ENCODE data around the gene SMTNL2.
"Not testable (repeated sequence)": the region's sequence is repeated elsewhere in the genome, so short reads cannot be mapped to it uniquely, and the experiment has no call there.

Gene SMTNL2

DNA sequence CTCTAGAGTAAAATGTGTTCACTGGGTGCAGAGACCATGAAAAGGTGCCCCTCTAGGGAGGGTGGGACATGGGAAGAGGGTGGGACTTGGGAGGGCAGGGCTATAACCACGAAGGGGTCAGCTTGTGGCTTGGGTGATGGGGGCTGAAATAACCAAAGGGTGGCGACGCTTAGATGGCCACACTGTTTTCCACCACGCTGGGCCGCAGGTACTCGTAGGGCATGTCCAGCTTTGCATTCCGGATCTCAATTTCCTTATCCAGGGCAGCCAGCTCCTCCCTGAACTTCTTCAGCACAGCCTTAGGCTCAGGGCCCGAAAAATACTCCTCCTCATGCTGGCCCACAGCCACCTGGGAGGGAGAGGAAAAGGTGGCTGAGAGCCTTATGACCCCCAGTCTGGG, 47.1 kb downstream of the SMTNL2 start:
- DNase-seq (ENCODE audit: extremely low read depth in 1 of 2, low read depth in 1 of 2) = no peak

DNA sequence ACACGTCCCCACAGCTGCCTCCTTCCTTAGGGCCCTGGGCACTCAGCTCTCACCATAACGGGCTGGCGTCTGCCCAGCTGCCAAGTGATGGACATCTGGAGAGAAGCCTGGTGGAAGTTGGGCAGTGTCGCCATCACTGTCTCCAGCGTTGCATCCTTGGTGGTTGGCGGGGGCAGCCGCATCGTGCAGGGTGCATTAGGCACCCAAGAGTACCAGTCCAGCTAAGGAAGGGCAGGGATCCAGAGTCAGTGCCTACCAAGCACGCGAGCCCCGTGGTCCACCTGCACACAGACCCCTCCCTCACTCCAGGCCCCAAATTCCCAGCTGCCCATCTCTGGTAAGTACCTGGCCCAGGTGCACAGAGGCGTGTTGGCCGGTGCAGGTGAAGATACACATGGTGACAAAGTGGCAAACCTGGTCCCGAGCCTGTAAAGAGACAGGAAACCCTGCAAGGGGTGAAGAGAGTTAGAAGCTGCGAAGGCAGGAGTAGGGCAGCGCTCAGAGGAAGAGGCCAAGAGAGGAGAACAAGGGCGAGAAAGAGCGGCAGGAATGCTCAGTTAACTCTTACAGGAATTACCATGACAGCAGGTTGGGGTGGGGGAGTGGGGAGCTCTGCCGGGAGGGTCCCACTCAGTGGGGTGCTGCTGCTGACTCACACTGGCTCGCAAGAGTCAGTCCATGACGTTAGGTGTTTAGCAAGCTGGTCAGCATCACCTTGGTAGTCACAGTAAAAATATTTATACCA, 47.7 kb downstream of the SMTNL2 start:
- DNase-seq (ENCODE audit: extremely low read depth in 1 of 2, low read depth in 1 of 2) = no peak

DNA sequence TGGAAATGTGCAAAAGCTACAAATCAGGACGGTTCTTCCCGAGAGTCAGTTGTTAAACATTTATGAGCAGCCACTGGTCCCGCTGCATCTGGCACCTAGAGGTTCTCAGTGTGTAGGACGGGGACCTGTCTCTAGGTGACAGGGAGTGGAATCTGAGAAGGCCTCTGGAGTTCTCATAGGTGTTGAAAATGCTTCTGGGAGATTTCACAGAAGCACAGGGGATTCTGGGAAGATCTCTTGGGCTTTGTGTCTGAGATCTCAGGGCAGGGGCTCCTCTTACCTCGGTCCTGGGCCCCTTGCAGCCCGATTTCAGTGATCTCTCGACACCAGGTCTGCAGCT, 48.2 kb downstream of the SMTNL2 start:
- DNase-seq (ENCODE audit: extremely low read depth in 1 of 2, low read depth in 1 of 2) = no peak

DNA sequence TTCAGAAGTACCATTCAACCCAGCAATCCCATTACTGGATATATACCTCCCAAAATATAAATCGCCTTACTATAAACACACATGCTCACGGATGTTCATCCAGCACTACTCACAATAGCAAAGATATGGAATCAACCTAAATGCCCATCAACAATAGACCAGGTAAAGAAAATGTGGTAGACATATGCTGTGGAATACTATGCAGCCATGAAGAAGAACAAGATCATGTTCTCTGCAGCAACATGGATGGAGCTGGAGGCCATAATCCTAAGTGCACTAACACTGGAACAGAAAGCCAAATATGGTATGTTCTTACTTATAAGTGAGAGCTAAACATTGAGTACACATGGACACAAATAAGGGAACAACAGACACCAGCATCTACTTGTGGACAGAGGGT, 49.3 kb downstream of the SMTNL2 start:
- DNase-seq (ENCODE audit: extremely low read depth in 1 of 2, low read depth in 1 of 2) = no peak

DNA sequence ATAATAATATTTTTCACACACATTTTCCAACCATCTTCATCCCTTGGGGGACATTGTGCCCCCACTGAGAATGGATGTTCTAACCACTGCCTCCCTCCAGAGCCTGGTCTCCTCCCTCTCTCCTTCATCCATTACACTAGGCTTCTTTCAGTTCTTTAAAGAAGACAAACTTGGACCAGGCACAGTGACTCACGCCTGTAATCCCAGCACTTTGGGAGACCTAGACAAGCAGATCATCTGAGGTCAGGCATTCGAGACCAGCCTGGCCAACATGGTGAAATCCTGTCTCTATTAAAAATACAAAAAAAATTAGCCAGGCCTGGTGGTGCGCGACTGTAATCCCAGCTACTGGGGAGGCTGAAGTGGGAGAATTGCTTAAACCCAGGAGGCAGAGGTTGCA, 50.6 kb downstream of the SMTNL2 start:
- no peak for DNase-seq (ENCODE audit: extremely low read depth in 1 of 2, low read depth in 1 of 2)

GRCh38 chr17:4635823-4636375, 51.6 kb downstream of the SMTNL2 start:
- no peak for DNase-seq (ENCODE audit: extremely low read depth in 1 of 2, low read depth in 1 of 2)

- no peak for DNase-seq (ENCODE audit: extremely low read depth in 1 of 2, low read depth in 1 of 2)
Measured at GRCh38 chr17:4636474-4637100, 52.3 kb downstream of the SMTNL2 start.

- not testable (repeated sequence) for DNase-seq (ENCODE audit: extremely low read depth in 1 of 2, low read depth in 1 of 2)
Measured at GRCh38 chr17:4638766-4639165, 54.4 kb downstream of the SMTNL2 start.

DNA sequence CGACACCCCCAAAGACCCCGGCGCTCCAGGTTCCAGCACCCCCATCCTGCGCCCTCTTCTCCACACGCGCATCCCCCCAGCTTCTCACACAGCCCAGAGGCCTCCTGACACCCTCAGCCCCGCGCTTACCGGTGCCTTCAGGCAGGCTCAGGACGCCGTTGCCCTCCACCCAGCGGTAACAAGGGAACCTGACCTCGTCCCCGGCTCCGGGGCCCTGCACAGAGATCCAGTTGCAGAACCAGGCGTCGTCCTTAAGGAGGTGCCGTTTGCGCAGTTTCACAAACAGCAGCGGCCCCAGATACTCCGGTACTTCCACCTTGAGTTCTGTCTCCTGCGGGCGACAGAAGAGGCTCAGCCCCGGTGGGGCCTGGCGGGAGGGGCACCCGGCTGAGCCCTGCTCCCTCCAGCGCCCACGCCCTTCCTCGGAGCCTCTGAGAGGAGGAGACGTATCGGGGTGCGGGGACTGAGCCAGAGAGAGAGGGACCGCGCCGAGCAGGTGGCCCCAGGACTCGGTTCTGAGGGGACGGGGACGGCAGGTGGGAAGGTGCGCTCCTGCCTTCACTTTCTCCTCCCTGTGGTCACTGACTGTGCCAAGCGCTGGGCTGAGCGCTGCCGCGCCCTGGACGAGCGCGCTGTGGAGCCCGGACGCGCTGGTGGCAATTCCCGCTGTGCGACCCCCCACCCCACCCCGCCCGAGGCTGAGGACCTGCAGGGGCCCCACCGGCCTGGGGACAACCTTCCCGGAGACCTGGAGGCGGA, 55.2 kb downstream of the SMTNL2 start:
- not testable (repeated sequence) for DNase-seq (ENCODE audit: extremely low read depth in 1 of 2, low read depth in 1 of 2)

- not testable (repeated sequence) for DNase-seq (ENCODE audit: extremely low read depth in 1 of 2, low read depth in 1 of 2)
Measured at GRCh38 chr17:4640569-4641188, 56.4 kb downstream of the SMTNL2 start.

- no peak for DNase-seq (ENCODE audit: extremely low read depth in 1 of 2, low read depth in 1 of 2)
Measured at GRCh38 chr17:4641297-4642195, 57.2 kb downstream of the SMTNL2 start, which contains the start of gene ALOX15. ALOX15 (minus strand) TSS chr17:4641678; CDS start chr17:4641651, 27 bp downstream.

GRCh38 chr17:4642286-4642685, 58.0 kb downstream of the SMTNL2 start:
- no peak for DNase-seq (ENCODE audit: extremely low read depth in 1 of 2, low read depth in 1 of 2)

GRCh38 chr17:4643676-4644075, 59.3 kb downstream of the SMTNL2 start:
- DNase-seq (ENCODE audit: extremely low read depth in 1 of 2, low read depth in 1 of 2) = no peak

- no peak for DNase-seq (ENCODE audit: extremely low read depth in 1 of 2, low read depth in 1 of 2)
Measured at GRCh38 chr17:4645642-4646041, 61.3 kb downstream of the SMTNL2 start.

DNA sequence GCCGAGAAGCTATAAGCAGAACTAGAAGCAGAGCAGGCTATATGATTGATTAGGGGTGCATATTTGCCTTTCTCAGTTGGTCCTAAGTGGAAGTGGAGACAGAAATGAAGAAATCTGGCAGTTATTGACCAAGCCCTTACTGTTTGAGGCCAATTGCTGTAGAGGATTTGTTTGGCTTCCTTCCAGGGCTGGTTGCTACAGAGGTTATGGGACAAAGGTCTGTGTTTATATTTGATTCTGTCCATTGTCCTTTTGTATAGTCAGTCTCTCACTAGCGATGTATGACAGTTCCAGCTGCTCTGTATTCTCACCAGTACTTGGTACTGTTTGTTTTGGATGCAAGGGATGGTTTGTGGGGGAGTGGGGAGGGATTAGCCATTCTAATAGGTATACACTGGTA, 64.4 kb downstream of the SMTNL2 start:
- no peak for DNase-seq (ENCODE audit: extremely low read depth in 1 of 2, low read depth in 1 of 2)

DNA sequence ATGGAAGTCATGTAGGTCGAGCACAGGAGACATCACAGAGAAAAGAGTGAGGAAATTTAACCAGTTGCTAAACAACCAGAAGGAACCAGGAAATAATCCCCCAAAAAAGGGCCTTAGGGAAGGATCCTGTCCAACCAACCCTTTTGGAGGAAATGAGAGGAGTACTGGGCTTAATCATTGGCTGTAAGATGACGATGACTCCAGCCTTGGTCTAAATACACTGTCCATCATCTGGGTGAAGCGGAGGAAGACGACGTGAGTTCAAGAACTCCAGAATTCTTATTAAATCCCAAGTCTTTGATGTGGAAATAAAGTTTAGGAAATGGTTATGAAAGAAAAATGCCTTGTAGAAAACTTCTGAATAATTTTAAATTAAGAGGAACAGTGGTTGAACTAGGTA, 68.7 kb downstream of the SMTNL2 start:
- no peak for DNase-seq (ENCODE audit: extremely low read depth in 1 of 2, low read depth in 1 of 2)

- DNase-seq (ENCODE audit: extremely low read depth in 1 of 2, low read depth in 1 of 2) = not testable (repeated sequence)
Measured at GRCh38 chr17:4655933-4656332, 71.6 kb downstream of the SMTNL2 start.

- no peak for DNase-seq (ENCODE audit: extremely low read depth in 1 of 2, low read depth in 1 of 2)
Measured at GRCh38 chr17:4657678-4658077, 73.3 kb downstream of the SMTNL2 start.

Data from activated CD8-positive, alpha-beta memory T cell treated with anti-CD3 and anti-CD28 coated beads for 1 hour (primary cell).